KMS-11 (cell line): Measurements from ENCODE around the gene SOD2.

Source experiments
- H2AFZ ChIP-seq: fragments of 200-600 bp; sonication (generic); 2 replicates; pipeline ENCODE4 v1.6.1; 2016; ENCODE audit warnings: antibody characterized with exemption, mixed run types, low read depth
- H3K27ac ChIP-seq: fragments of 200-600 bp; sonication (generic); 2 replicates; pipeline ENCODE4 v1.6.1; 2016; ENCODE audit warnings: mild to moderate bottlenecking, mixed run types
- H3K27me3 ChIP-seq: fragments of 200-600 bp; sonication (generic); 2 replicates; pipeline ENCODE4 v1.6.1; 2017; ENCODE audit warnings: mild to moderate bottlenecking, low read depth, mixed run types, moderate library complexity; ENCODE audit not compliant: insufficient read depth
- H3K36me3 ChIP-seq: fragments of 200-600 bp; sonication (generic); 2 replicates; pipeline ENCODE4 v1.6.1; 2017; ENCODE audit warnings: mild to moderate bottlenecking, mixed run types; ENCODE audit not compliant: insufficient read depth
- H3K4me1 ChIP-seq: fragments of 200-600 bp; sonication (generic); 2 replicates; pipeline ENCODE4 v1.6.1; 2016; ENCODE audit warnings: mild to moderate bottlenecking, low read depth, mixed run types; ENCODE audit not compliant: poor library complexity, severe bottlenecking
- H3K4me2 ChIP-seq: fragments of 200-600 bp; sonication (generic); 2 replicates; pipeline ENCODE4 v1.7.0; 2016; ENCODE audit warnings: mild to moderate bottlenecking, mixed run types
- H3K4me3 ChIP-seq: fragments of 200-600 bp; sonication (generic); IDR thresholded peaks from 2 replicates; pipeline ENCODE4 v1.6.1; 2017; ENCODE audit warnings: low read depth, low read length, mixed read lengths; ENCODE audit not compliant: insufficient read depth
- H3K79me2 ChIP-seq: fragments of 200-600 bp; sonication (generic); 2 replicates; pipeline ENCODE4 v1.6.1; 2016; ENCODE audit warnings: low read depth, mixed run types; ENCODE audit not compliant: insufficient read depth
- H3K9ac ChIP-seq: fragments of 200-600 bp; sonication (generic); 2 replicates; pipeline ENCODE4 v1.6.1; 2016; ENCODE audit warnings: mild to moderate bottlenecking, mixed run types
- H4K20me1 ChIP-seq: fragments of 200-600 bp; sonication (generic); 2 replicates; pipeline ENCODE4 v1.6.1; 2016; ENCODE audit warnings: mild to moderate bottlenecking, mixed run types; ENCODE audit not compliant: insufficient read depth
- CTCF ChIP-seq: fragments of 200-600 bp; sonication (generic); conservative IDR thresholded peaks from 2 replicates; pipeline ENCODE4 v1.6.1; 2017; ENCODE audit warnings: low read depth, mild to moderate bottlenecking, antibody characterized with exemption, low read length, moderate library complexity, mixed read lengths

Gene SOD2

GRCh38 chr6:159700970-159701369 lies 7.9 kb upstream of the SOD2 start:
- no peak for TF ChIP-seq CTCF
- no peak overlapping the region for H3K27ac ChIP-seq
- H3K79me2 ChIP-seq = no peaks in the 10 kb centered on the region
- H3K36me3 ChIP-seq = no peaks in the 10 kb centered on the region
- no peak overlapping the region for H3K4me3 ChIP-seq
- H3K27me3 ChIP-seq = no peaks in the 10 kb centered on the region
- no peaks in the 10 kb centered on the region for H3K4me1 ChIP-seq
- no peak overlapping the region for H2AFZ ChIP-seq
- H3K4me2 ChIP-seq = no peak overlapping the region
- no peak overlapping the region for H3K9ac ChIP-seq
- no peaks in the 10 kb centered on the region for H4K20me1 ChIP-seq

GRCh38 chr6:159695984-159696383 lies 2.9 kb upstream of the SOD2 start:
- Histone ChIP-seq H3K27ac (no peak overlapping the region), H3K27me3 (no peaks in the 10 kb centered on the region), H3K4me3 (no peak overlapping the region), H3K36me3 (no peaks in the 10 kb centered on the region), H3K4me1 (peaks cover 15% of the 10 kb centered on the region), H2AFZ (no peak overlapping the region), H3K4me2 (no peak overlapping the region), H4K20me1 (no peaks in the 10 kb centered on the region), H3K9ac (no peak overlapping the region), H3K79me2 (peaks cover 16% of the 10 kb centered on the region; the same call in 1 of the 2 replicates)
- TF ChIP-seq CTCF = no peak

GRCh38 chr6:159693894-159694545 lies 979 bp upstream of the SOD2 start:
- Histone ChIP-seq H2AFZ (peak overlapping the region; percentile 63), H3K79me2 (peaks cover 36% of the 10 kb centered on the region; the same call in 1 of the 2 replicates), H3K4me1 (peaks cover 21% of the 10 kb centered on the region), H3K9ac (peak overlapping the region; percentile 81; the same call in 1 of the 2 replicates), H3K27me3 (no peaks in the 10 kb centered on the region), H3K27ac (peak overlapping the region; percentile 78; the same call in 1 of the 2 replicates), H3K4me3 (no peak overlapping the region), H3K36me3 (no peaks in the 10 kb centered on the region), H4K20me1 (no peaks in the 10 kb centered on the region), H3K4me2 (peak overlapping the region; percentile 54)
- TF ChIP-seq CTCF = no peak

GRCh38 chr6:159692303-159693127 lies 526 bp downstream of the SOD2 start:
- Histone ChIP-seq H3K9ac (peak overlapping the region; percentile 81), H3K36me3 (no peaks in the 10 kb centered on the region), H3K79me2 (peaks cover 40% of the 10 kb centered on the region; the same call in 1 of the 2 replicates), H4K20me1 (no peaks in the 10 kb centered on the region), H2AFZ (peak overlapping the region; percentile 67), H3K4me2 (peak overlapping the region; percentile 91), H3K4me1 (peaks cover 21% of the 10 kb centered on the region), H3K27me3 (no peaks in the 10 kb centered on the region), H3K4me3 (no peak overlapping the region), H3K27ac (peak overlapping the region; percentile 78)
- no peak for TF ChIP-seq CTCF
